Stimulated activated CD4-positive, alpha-beta T cell treated with anti-CD3 and anti-CD28 coated beads, Interleukin-12 subunit alpha, Interleukin-12 subunit beta, amount 100 ng/mL, for 24 hours (primary cell): Measurements from ENCODE around the gene GET4.
"Not testable (repeated sequence)": the region's sequence is repeated elsewhere in the genome, so short reads cannot be mapped to it uniquely, and the experiment has no call there.

Experiments
- DNase-seq, 2 experiments: peaks; one replicate each; pipeline ENCODE4 v3.0.0-alpha.2; 2020; ENCODE audit warnings: low read depth in 2 of 2

The GET4 gene

GRCh38 chr7:926061-927030 lies 50.0 kb downstream of the GET4 start:
- DNase-seq, result no peak

DNA sequence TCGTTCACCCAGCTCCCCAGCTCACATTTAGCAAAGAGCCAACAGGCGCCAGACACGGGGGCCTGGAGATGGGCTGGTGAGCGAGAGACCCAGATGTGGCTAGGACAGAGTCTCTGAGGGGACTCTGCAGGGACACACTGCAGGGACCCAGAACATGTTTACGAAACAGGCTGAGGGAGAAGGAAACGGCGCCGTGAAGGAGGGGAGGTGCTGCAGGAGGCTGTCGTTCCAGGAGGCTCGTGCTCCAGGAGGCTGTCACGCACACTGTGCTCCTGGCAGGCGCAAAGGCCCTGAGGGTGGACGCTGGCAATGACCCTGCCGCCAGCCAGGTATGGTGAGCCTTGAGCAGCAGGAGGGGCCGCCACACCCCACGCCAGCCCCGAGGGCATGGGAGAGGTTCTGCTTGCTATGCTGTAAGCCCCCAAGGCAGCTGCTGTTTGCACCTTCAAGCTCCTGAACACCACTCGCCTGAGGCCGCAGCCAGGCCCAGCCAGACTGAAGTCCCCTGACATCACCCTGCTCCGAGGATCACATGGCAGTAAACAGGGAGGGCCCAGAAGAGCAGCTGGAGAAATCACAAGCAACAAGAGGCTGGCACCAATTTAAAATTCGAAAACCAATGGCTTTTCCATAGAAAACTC lies 50.8 kb downstream of the GET4 start:
- no peak for DNase-seq

DNA sequence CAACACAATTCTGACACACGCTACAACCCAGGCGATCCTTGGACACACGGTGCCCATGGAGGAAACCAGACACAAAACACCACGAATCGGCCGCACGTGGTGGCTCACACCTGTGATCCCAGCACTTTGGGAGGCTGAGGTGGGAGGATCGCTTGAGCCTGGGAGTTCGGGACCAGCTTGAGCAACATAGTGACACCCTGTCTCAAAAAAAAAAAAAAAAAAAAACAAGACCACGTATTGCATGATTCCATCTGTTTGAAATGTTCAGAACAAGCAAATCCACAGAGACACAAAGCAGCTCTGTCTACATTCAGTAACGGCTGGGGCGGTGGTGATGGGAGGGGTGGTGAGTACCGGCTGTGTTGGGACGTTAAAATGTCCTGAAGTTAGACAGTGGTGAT lies 53.0 kb downstream of the GET4 start:
- DNase-seq, result no peak

DNA sequence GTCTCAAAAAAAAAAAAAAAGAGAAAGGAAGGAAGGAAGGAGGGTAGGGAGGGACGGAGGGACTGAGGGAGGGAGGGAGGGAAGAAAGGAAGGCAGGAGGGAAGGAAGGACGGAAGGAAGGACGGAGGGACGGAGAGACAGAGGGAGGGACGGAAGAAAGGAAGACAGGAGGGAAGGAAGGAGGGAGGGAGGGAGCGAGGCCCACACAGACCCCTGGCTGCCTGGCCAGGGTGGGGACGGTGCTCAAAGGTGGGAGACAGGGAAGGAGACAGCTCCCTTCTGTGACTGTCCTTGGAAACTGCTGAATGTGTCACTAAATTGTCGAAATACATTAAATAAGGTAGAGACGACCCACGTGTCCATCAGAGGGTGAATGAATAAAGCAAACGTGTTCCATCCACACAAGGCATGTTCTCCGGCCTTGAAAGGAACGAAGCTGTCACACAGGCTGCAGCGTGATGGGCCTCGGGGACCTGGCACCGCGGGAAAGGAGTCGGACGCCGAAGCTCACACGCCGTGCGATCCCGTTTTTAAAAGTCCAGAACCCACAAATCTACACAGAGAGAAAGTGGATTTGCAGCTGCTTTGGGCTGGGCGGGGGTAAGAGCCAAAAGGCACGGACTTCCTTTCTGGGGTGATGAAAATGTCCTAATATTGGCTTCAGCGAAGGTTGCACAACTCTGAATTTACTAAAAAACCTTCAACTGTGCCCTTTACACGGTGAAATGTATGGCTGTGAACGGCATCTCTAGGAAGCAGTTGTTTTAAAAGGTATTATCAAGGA lies 54.8 kb downstream of the GET4 start:
- no peak for DNase-seq

DNA sequence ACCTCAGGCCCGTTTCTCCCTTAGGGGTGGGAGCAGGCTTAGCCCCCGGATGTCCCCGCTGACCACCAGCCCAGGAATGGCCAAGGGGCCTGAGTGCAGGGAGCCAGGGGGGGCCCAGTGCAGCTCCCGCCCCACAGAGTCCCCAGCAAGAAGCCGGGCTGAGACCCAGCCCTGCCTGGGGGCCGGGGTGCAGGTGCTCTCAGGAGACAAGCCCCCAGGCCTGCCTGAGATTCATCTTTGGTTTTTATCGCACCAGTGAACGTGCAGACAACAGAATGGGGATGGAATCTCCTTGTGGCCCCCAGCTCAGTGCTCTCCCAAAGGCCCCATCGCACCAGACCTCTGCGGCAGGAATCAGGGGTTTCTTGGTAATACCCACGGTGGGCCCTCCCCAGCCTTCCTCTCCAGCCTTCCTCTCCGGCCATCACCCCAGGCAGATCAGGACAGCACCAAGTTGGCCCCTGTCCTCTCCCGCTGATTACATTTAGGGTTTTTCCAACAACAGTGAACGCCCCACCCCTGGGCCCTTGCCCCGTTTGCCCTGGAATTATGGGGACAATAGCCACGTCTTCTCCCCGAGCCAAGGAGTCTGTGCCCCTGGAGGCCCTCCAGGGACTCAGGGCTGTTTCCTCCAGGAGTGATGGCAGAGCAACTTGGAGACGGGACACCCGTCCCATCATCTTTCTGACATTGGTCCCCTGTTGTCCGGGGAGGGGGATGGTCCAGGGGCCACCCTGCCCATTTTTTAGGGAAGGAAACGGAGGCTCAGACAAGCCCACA lies 55.7 kb downstream of the GET4 start:
- no peak for DNase-seq

GRCh38 chr7:932651-932975 lies 56.3 kb downstream of the GET4 start:
- DNase-seq, result no peak

DNA sequence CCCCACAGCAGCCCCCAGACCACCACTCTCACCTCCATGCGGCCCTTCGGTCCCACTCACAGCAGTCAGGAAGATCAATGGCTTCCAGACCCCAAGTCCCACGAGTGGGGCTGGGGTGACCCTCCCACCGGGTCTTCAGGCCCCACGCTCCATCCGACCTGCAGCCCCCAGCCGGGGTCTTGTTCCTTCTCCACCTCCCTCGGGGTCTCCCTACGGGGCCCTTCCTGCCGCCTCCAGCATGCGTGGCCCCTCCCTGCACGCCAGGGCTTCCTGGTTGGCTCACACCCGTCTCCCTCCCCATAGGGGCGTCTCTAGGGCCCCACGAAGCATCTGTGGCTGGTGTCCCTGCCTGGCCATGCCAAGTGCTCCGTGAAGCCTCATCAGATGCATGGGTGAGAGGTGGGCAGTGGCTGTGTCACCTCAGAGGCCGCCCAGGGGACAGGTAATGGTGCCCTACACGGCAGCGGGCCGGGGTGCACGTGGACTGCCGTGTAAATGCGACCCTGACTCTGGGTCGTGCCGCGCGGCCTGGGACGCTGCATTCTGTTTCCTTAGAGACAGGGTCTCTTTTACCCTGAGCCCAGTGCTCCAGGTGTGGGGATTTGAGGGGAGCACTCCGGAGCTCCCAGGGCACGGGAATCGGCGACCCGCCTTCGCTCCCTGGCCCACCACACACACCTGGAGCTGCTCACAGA lies 58.3 kb downstream of the GET4 start:
- no peak for DNase-seq

- no peak for DNase-seq
Measured at GRCh38 chr7:935164-935873, 59.0 kb downstream of the GET4 start.

GRCh38 chr7:935874-936385 lies 59.6 kb downstream of the GET4 start:
- DNase-seq, result no peak

DNA sequence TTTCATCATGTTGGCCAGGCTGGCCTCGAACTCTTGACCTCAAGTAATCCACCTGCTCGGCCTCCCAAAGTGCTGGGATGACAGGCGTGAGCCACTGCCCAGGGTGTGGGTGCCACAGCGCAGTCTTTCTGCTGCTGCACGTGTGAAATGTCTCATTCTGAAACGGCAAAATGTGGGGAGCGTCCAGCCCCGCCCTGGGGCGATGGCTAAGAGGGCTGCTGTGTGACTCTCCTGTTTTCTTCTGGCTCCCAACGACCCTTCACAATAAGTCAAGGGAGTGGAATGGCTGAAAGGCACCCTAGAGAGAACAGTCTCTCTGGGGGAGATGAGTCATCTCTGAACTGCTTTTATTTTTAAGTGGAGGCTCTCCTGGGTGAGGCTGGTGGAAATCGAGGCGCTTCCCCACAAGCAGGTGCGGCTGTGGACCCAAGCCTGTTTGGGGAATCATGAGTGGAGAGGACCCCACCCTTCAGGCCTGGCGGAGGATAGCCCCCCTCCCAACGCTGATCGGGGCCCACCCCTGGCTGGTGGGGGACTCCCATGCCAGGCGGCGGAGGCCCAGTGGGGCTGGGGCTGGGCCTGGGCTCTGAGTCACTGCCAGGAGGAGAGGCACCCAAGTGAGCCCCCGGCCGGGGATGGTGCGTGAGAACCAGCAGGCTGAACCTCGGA lies 60.2 kb downstream of the GET4 start:
- DNase-seq, result no peak

DNA sequence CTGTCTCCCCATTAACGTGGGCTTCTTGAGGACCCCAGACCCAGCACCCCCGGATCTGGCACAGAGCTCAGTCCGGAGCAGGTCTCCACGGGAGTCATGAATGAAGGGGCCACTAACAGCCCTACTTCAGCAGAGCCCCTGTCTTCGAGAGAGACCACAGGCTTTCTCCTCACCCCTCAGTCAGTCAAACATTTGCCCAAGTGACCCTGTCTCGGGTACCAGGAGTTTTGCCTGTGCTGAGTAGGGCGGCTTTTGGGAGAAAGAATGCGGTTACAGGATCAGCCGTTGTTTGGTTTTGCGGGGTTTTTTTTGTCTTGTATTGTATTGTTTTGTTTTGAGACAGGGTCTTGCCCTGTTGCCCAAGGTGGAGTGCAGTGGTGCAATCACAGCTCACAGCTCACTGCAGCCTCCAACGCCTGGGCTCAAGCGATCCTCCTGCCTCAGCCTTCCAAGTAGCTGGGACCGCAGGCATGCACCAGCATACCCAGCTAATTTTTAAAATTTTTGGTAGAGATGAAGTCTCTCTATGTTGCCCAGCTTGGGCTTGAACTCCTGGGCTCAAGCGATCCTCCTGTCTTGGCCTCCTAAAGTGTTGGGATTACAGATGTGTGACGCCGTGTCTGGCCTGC lies 61.6 kb downstream of the GET4 start:
- no peak for DNase-seq

DNA sequence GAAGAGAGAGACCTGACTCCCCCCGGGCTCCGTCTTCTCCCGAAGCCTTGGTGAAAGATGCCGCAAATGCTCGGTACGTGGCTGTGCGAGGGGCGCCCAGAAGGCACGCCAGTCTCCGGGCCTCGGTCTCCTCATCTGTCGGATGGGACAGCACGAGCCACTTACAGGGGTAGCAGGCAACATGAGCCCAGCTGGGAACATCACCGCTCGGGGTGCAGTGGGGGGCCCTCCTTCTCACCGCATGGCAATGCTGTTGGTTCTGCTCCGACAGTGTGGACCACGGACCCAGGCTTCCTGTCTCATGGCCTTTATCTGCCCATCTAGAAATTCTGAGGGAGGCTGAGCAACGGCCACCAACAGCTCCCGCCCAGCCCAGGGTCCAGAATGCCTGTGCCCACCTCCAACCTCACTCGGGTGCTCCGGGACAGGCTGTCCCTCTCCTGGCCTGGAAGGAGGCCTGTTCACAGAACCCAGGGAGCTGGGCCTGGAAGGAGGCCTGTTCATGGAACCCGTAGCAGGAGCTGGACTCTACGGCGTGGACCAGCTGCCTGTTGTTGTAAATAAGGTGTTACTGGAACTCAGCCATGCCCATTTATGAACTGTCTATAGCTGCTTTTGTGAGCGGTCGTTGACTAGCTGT lies 62.3 kb downstream of the GET4 start:
- no peak for DNase-seq

- DNase-seq, result no peak
Measured at GRCh38 chr7:939843-940242, 63.5 kb downstream of the GET4 start.

DNA sequence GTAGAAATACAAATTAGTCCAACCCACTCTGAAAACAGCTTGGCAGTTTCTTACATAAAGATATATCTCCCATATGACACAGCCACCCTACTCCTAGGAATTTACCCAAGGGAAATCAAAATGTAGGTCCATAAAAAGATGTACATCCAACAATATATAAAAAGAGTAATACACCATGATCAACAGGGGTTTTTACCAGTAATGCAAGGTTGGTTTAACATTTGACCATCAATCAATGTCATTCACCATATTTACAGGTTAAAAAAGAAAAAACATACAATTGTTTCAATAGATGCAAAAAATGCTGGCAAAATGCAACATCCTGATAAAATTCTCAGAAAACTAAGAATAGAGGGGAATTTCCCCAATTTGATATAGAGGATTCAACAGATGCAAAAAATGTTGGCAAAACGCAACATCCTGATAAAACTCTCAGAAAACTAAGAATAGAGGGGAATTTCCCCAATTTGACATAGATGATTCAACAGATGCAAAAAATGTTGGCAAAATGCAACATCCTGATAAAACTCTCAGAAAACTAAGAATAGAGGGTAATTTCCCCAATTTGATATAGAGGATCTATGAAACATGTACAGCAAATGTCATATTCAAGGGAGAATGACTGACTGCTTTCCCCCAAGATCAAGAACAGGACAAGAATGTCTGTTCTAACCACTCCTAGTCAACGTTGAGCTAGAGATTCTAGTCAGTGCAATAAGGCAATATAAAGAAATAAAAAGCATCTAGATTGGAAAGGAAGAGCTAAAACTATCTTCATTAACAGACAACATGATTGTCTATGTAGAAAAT lies 64.5 kb downstream of the GET4 start:
- no peak for DNase-seq

DNA sequence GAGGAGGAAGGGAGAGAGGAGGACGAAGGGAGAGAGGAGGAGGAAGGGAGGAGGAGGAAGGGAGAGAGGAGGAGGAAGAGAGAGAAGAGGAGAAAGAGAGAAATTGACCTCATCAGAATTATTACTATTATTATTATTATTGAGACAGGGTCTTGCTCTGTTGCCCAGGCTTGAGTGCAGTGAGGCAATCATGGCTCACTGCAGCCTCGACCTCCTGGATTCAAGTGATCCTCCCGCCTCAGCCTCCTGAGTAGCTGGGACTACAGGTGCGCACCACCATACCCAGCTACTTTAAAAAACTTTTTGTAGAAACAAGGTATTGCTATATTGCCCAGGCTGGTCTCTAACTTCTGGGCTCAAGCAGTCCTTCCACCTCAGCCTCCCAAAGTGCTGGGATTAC lies 67.4 kb downstream of the GET4 start:
- not testable (repeated sequence) for DNase-seq

- no peak for DNase-seq
Measured at GRCh38 chr7:944744-945143, 68.4 kb downstream of the GET4 start.

DNA sequence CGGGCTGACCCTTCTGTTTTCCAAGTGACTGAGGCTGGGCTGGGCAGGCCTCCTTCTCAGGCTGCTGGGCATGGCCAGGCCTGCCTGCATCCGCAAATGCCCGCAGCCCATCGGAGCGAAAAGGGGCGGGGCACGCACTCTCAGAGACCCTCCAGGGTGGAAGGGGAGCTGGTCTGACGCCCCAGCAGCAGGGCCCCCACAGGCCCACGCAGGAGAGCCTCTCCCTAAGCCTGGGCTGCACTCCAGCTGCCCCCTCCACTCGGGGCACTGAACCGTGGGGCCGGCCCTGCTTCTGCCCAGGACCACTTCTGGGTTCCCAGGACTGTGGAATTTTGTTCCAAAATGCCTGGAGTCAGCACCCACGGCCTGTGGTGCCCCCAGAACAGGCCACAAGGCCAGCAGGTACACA lies 68.8 kb downstream of the GET4 start:
- no peak for DNase-seq
